NCI-H1048 (cell line): ENCODE measurements around the gene BPNT1.
"Not testable (repeated sequence)": the region's sequence is repeated elsewhere in the genome, so short reads cannot be mapped to it uniquely, and the experiment has no call there.

Experiments used
- DNase-seq: peaks from one replicate; lab custom pipeline; 2025; lab: John Stamatoyannopoulos, UW

BPNT1 gene, protein sequence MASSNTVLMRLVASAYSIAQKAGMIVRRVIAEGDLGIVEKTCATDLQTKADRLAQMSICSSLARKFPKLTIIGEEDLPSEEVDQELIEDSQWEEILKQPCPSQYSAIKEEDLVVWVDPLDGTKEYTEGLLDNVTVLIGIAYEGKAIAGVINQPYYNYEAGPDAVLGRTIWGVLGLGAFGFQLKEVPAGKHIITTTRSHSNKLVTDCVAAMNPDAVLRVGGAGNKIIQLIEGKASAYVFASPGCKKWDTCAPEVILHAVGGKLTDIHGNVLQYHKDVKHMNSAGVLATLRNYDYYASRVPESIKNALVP

GRCh38 chr1:220089650-220090556 is at the start of gene BPNT1:
BPNT1 (minus strand) TSS chr1:220089788; CDS start chr1:220079846, 9,942 bp downstream.
- DNase-seq = peak; percentile 99

GRCh38 chr1:220137019-220137786 is 47.6 kb upstream of the BPNT1 start:
- DNase-seq = no peak

DNA sequence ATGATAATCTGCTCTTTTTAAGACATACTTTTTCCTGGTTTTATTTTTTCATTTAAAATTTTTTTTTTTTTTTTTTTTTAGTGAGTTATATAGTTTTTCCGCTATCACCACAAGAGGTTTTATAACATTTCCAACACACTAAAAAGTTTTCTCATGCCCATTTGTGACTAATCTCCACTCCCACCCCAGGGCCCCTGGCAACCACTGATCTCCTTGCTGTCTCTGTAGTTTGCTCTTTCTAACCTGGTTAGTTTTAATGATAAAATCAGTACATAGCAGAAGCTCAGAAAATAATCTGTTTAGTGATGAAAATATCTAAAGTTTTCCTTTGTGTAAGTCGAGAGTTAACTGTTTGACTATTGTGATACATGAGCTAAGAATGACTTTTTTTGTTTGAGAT is 46.2 kb upstream of the BPNT1 start:
- no peak for DNase-seq

- no peak for DNase-seq
These were observed 40.1 kb upstream of the BPNT1 start for GRCh38 chr1:220129479-220130210.

- no peak for DNase-seq
These were observed 37.5 kb upstream of the BPNT1 start for GRCh38 chr1:220127076-220127475.

DNA sequence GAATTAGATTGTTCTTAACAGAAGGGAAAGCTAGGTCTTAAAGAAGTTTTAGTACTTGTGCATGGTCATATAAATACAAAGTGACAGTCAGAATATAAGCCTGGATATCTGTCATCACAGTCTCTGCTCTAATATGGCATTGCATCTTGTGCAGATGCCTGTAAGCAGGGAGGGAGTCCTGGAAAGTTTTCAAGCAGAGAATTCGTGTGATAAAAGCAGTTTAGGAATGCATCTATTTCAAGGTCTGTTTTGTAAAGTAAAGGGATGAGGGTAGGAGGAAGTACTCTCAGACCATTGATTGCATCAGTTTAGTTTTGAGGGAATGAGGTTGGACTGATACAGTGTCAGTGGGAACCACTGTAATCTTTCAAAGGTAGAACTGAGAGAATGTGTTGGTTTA is 35.0 kb upstream of the BPNT1 start:
- DNase-seq = no peak

- DNase-seq = no peak
These were observed 34.3 kb upstream of the BPNT1 start for GRCh38 chr1:220123889-220124288.

DNA sequence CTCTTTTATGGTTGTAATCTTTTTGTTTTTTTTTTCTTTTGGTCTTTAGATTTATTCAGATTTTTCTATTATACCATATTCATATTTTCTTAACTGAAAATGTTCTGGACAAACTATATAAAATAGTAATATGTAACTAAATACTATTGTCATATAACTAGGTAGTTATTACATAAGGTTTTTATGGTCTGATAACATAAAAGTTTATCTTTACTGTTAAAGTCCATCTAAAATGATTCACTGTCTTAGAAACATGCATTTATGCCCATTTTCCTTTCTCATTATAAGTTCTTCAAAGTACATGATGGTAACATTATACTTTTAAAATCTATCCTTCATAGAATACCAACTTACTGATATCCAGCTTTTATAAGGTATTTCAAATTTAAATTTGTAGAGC is 33.5 kb upstream of the BPNT1 start:
- no peak for DNase-seq

GRCh38 chr1:220121791-220122530 is 32.4 kb upstream of the BPNT1 start:
- DNase-seq = no peak

DNA sequence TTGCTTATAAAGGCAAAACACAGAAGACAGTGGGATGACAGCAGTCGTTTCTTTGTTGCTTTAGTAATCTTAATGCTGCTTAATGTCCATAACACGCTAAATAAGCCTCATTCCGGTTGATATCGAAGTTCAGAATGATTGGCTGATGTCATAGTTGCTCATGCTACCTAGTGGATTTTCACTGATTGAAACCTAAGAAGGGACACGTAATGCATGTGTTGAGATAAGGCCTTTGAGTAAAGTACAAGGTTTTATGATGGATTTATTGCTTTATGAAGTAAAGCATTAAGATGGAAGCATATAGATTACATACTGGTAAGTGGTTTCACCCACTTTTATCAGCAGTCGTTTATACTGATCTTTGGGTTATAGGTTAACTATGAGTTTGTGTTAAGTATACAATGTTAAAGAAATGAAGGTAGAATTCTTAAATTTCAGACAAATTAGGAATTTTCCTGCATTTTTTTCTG is 29.5 kb upstream of the BPNT1 start:
- DNase-seq = no peak

DNA sequence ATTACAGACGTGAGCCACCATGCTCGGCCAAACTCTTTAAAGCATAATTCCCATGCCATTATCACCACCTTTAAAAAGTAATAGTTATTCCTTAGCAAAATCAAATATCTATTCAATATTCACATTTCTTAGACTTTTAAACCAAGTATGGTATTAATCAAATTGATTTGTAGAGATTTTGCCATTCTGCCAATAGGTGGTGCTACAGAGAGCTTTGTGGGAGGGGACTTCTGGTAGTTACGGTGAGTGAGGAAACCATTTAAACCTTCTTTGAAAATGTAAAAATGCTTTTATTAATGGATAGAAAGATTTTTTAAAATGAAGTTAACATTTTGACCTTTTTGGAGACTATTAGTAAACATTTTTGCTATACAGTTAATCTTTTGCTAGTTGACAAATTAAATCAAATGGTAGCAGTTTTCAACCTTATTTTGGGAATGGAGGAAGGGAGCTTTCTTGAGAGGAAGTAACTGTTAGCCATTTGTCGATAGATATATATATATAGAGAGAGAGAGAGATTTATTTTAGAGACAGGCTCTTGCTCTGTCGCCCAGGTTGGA is 23.6 kb upstream of the BPNT1 start:
- DNase-seq = peak; percentile 3

- not testable (repeated sequence) for DNase-seq
These were observed 23.0 kb upstream of the BPNT1 start for GRCh38 chr1:220112600-220112999.

DNA sequence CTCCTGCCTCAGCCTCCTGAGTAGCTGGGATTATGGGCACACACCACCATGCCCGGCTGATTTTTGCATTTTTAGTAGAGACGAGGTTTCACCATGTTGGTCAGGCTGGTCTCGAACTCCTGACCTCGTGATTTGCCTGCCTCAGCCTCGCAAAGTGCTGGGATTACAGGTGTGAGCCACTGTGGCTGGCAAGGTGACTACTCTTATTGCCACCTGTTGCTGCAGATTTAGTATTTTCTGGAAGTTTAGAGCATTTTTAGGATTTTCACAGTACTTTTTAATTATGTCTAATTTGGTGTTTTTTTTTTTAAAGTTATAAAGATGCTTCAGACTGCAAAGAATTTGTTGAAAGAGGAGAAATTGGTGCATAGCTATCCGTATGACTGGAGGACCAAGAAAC is 20.9 kb upstream of the BPNT1 start:
- DNase-seq = not testable (repeated sequence)

DNA sequence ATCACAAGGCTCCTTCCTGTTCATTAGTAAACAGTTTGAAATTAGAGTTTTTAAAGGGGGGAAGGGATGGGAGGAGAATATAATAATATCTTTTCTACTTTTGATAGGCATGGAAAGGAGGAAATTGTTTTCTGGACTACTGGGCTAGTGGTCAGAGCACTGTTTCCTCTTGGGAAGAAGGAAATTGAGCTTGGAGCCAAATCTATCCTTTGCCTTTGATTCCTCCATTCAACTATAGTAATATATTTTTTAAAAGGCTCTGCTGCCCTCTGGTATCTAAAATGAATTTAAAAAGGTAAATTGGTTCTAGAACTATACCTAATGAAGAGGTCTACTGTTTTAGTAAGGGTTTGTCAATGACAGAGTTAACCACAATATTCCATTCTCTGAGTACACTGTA is 10.2 kb upstream of the BPNT1 start:
- DNase-seq = no peak

DNA sequence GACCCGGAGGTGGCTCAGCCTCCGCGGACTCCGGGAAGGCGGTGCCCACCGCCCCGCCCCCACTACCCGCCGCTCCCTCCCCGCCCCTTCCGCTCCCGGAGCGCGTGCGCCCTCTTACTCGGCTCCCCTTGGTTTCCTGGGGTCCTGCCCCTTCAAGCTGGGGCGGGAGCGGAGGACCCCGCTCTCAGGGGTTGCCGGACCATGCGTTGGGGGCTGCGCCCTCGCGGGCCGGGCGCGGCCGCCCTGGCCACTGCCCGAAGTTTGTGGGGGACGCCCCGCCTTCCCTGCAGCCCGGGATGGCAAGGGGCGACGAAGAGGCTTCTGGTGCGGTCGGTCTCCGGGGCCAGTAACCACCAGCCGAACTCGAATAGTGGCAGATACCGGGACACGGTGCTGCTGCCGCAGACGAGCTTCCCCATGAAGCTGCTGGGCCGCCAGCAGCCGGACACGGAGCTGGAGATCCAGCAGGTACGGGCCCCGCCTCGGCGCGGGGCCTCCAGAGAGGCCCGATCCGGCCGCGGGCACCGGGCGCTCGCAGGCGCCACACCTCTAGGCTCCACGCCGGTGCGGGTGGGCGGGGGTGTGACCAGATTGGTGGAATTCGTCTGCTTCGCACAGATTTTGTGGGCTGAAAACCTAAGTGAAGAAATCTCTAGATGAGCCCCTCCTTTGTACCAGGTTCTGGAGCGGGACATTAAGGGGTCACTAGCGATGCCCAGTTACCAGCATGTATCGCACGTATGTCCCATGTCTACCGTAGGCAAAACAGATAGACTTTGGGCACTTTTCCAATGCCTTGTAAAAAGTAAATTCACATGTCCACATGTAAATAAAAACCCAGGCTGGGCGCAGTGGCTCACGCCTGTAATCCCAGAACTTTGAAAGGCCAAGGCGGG is 4.7 kb upstream of the BPNT1 start, which contains the start of gene IARS2:
TSS of gene IARS2 (plus strand) at position 117 of the 896 bp plus-strand sequence. CDS start at position 202, 85 bp downstream.
- peak; percentile 95 for DNase-seq

- no peak for DNase-seq
These were observed 3.9 kb upstream of the BPNT1 start for GRCh38 chr1:220093361-220094015.

DNA sequence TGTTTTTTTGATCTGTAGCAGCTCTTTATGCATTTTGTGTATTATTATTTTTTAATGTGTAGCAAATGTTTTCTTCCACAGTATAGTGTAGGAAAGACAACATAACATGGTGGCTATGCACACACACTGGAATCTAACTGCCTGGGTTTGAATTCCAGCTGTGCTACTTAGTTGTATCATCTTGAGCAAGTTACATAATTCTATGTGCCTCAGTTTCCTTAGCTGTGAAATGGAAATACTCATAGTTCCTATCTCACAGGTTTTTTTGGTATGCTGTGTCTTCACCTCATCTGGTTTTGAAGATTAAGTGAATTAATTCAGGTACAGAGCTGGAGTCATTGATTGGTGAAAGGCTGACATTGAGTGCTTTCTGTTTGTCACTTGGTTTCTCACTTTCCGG is 3.1 kb upstream of the BPNT1 start:
- no peak for DNase-seq

- DNase-seq = not testable (repeated sequence)
These were observed 3.3 kb downstream of the BPNT1 start for GRCh38 chr1:220086261-220086686.

DNA sequence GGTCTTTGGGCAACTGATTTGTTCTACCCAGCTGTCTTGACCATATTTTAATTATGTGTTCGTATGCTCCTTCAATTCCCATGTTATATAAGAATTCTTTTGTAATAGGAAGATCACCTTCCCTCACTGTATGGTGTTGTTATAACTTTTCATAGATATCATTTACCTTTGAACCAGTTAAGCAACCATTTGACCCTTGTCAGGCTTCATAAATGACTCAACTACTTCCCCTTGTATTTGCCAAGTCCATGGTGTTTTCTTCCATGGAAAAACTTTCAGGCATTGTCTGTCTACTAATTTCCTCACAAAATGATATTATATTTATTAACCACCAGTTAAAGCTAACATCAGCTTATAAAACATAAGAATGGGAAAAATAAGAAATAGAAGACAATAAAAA is 5.1 kb downstream of the BPNT1 start:
- no peak for DNase-seq
